Measurements from ENCODE around the gene CLUH.

Gene CLUH

GRCh38 chr17:2706911-2707510, 4.6 kb downstream of the CLUH start:
- no peak overlapping the region for H3K4me3 ChIP-seq (ENCODE audit: control insufficient read depth, low read depth, low read length)
- no peak for DNase-seq (ENCODE audit: low read depth)
- no peak for TF ChIP-seq CTCF (IDR thresholded peaks at IDR 0.05; ENCODE audit: control insufficient read depth, insufficient read depth, low read depth, low read length, missing control alignments)

- no peak overlapping the region for H3K4me3 ChIP-seq (ENCODE audit: control insufficient read depth, low read depth, low read length)
- no peak for TF ChIP-seq CTCF (IDR thresholded peaks at IDR 0.05; ENCODE audit: control insufficient read depth, insufficient read depth, low read depth, low read length, missing control alignments)
- DNase-seq (ENCODE audit: low read depth) = no peak
Measured at GRCh38 chr17:2705888-2706795, 5.4 kb downstream of the CLUH start.

GRCh38 chr17:2705263-2705662, 6.3 kb downstream of the CLUH start:
- DNase-seq (ENCODE audit: low read depth) = no peak
- TF ChIP-seq CTCF (IDR thresholded peaks at IDR 0.05; ENCODE audit: control insufficient read depth, insufficient read depth, low read depth, low read length, missing control alignments) = no peak
- H3K4me3 ChIP-seq (ENCODE audit: control insufficient read depth, low read depth, low read length) = no peak overlapping the region

- no peak for TF ChIP-seq CTCF (IDR thresholded peaks at IDR 0.05; ENCODE audit: control insufficient read depth, insufficient read depth, low read depth, low read length, missing control alignments)
- no peak for DNase-seq (ENCODE audit: low read depth)
- H3K4me3 ChIP-seq (ENCODE audit: control insufficient read depth, low read depth, low read length) = no peak overlapping the region
Measured at GRCh38 chr17:2704890-2705248, 6.7 kb downstream of the CLUH start.

- no peak for TF ChIP-seq CTCF (IDR thresholded peaks at IDR 0.05; ENCODE audit: control insufficient read depth, insufficient read depth, low read depth, low read length, missing control alignments)
- H3K4me3 ChIP-seq (ENCODE audit: control insufficient read depth, low read depth, low read length) = no peak overlapping the region
- no peak for DNase-seq (ENCODE audit: low read depth)
Measured at GRCh38 chr17:2704031-2704889, 7.3 kb downstream of the CLUH start.

GRCh38 chr17:2703606-2704005, 8.0 kb downstream of the CLUH start:
- no peak for DNase-seq (ENCODE audit: low read depth)
- TF ChIP-seq CTCF (IDR thresholded peaks at IDR 0.05; ENCODE audit: control insufficient read depth, insufficient read depth, low read depth, low read length, missing control alignments) = no peak
- H3K4me3 ChIP-seq (ENCODE audit: control insufficient read depth, low read depth, low read length) = no peak overlapping the region
